Erythroblast (primary cell): ENCODE measurements around the gene GPR52.

Experiments used
- GATA1 ChIP-seq: IDR thresholded peaks from 2 replicates; pipeline ENCODE4 v1.6.1; 2011; ENCODE audit warnings: low read depth, mild to moderate bottlenecking, control low read depth, low read length, moderate library complexity
- POLR2A ChIP-seq: IDR thresholded peaks from 2 replicates; pipeline ENCODE4 v1.6.1; 2011; ENCODE audit warnings: mild to moderate bottlenecking, low read length

DNA sequence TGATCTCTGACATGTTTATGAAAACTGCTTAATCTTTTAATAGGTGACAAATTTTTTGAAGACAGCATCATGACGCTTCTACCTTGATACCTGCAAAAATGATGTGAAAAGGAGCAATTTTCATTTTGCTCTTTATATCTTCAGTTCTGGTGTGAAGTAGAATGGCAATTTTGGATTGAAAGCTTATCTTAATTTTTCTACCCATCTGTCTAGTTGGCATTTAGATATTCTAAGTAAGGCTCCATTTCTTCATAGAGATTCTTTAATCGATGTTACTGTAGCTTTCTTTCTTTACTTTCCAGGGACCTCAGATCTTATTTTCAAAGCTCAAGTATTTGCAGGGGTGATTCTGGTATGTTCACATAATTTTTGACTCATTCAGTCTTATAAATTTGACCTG, 32.3 kb upstream of the GPR52 start:
- TF ChIP-seq POLR2A (no peak), GATA1 (no peak)
